Activated naive CD4-positive, alpha-beta T cell treated with anti-CD3 and anti-CD28 coated beads for 36 hours (primary cell): ENCODE measurements around the gene MED12L. TPM values are rescaled to one million over a fixed set of nuclear protein-coding genes. Genes with fewer than 3 reads are reported as not detected.
A peak's percentile ranks its signal among the peaks of the same experiment; 100 is the strongest.

Experiments
- CTCF ChIA-PET: fragments of 350-600 bp; sonication (Branson Sonifier 250); formaldehyde crosslinking; loops from one replicate; lab custom pipeline; 2021; ENCODE audit warnings: antibody characterized with exemption; lab: Charles Lee
- DNase-seq: peaks from one replicate; pipeline ENCODE4 v3.0.0-alpha.2; 2020
- H3K27ac Mint-ChIP-seq: one replicate; pipeline ENCODE4 v1.8.0; 2021; ENCODE audit warnings: mild to moderate bottlenecking, mixed read lengths
- H3K27me3 Mint-ChIP-seq: one replicate; pipeline ENCODE4 v1.8.0; 2021; ENCODE audit warnings: low read depth, mixed read lengths
- H3K36me3 Mint-ChIP-seq: one replicate; pipeline ENCODE4 v1.8.0; 2021; ENCODE audit warnings: low read depth, mixed read lengths
- H3K4me1 Mint-ChIP-seq: one replicate; pipeline ENCODE4 v1.8.0; 2021; ENCODE audit warnings: low read depth, mixed read lengths
- H3K4me3 Mint-ChIP-seq: one replicate; pipeline ENCODE4 v1.8.0; 2021; ENCODE audit warnings: mild to moderate bottlenecking, moderate library complexity, mixed read lengths
- H3K9me3 Mint-ChIP-seq: one replicate; pipeline ENCODE4 v1.8.0; 2021; ENCODE audit warnings: mixed read lengths
- intact Hi-C: fragments of 100-400 bp; cut with micrococcal nuclease; formaldehyde crosslinking; loops from one replicate; pipeline ENCODE4 v1.15.1; 2023
- total RNA-seq, 2 experiments: library from RNA; stranded (reverse); gene quantifications; one replicate each; pipeline ENCODE4 v1.2.3, GENCODE V29; 2021

The MED12L gene
- total RNA-seq, 2 experiments from 2014 or later = 1.4 to 2.0 TPM

DNA sequence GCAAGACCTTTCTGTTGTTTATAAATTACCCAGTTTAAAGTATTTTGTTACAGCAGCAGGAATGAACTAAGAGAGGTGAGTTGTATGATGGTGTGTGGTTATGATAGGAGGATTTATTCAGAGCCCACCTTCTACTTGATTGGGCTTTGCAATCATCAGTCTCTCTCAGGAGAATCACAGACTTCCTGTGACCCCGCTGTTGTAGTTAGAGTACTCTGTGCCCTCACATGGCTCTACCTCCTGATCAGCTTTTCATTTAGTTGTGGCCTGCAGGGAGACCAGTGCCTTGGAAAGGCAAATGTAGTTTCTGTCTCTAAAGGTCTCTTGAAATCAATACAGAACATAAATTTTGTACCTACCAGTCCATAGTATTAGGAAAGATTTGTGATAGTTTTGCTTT lies 200.5 kb downstream of the MED12L start:
- CTCF ChIA-PET = interaction anchor here (0.9 to 3.7 kb wide), 7 partner anchors 19 to 130 kb away, joined by 3 to 39 read pairs (median 4); no protein-coding TSS in a partner anchor
- intact Hi-C loops = no loop called here
- H3K36me3 Mint-ChIP-seq = no peaks in the 10 kb centered on the region
- H3K27me3 Mint-ChIP-seq = no peaks in the 10 kb centered on the region
- no peaks in the 10 kb centered on the region for H3K9me3 Mint-ChIP-seq
- no peak overlapping the region for H3K27ac Mint-ChIP-seq
- H3K4me3 Mint-ChIP-seq = no peak overlapping the region
- H3K4me1 Mint-ChIP-seq = peaks cover 15% of the 10 kb centered on the region
- DNase-seq = no peak

- H3K4me3 Mint-ChIP-seq = no peak overlapping the region
- no peak for DNase-seq
- CTCF ChIA-PET = interaction anchor here (2.1 to 2.8 kb wide), 3 partner anchors 37 to 122 kb away, joined by 14 to 20 read pairs (median 20); no protein-coding TSS in a partner anchor
- H3K36me3 Mint-ChIP-seq = no peaks in the 10 kb centered on the region
- intact Hi-C loops = no loop called here
- no peaks in the 10 kb centered on the region for H3K9me3 Mint-ChIP-seq
- H3K4me1 Mint-ChIP-seq = peaks cover 2% of the 10 kb centered on the region
- no peaks in the 10 kb centered on the region for H3K27me3 Mint-ChIP-seq
- no peak overlapping the region for H3K27ac Mint-ChIP-seq
Observed at GRCh38 chr3:151289445-151289844, 204.0 kb downstream of the MED12L start.

- Mint-ChIP-seq H3K36me3 (no peaks in the 10 kb centered on the region), H3K4me1 (peaks cover 2% of the 10 kb centered on the region), H3K9me3 (no peaks in the 10 kb centered on the region), H3K4me3 (no peak overlapping the region), H3K27ac (no peak overlapping the region), H3K27me3 (peaks cover 2% of the 10 kb centered on the region)
- DNase-seq = no peak
- CTCF ChIA-PET = interaction anchor here (0.7 to 3.8 kb wide), 2 partner anchors 36 to 413 kb away, joined by 3 to 24 read pairs; no protein-coding TSS in a partner anchor
- intact Hi-C loops = loop anchor here (1.0 to 2.0 kb wide), 3 partner anchors 37 to 549 kb away; no protein-coding TSS in a partner anchor
Observed at GRCh38 chr3:151290673-151291072, 205.2 kb downstream of the MED12L start.

DNA sequence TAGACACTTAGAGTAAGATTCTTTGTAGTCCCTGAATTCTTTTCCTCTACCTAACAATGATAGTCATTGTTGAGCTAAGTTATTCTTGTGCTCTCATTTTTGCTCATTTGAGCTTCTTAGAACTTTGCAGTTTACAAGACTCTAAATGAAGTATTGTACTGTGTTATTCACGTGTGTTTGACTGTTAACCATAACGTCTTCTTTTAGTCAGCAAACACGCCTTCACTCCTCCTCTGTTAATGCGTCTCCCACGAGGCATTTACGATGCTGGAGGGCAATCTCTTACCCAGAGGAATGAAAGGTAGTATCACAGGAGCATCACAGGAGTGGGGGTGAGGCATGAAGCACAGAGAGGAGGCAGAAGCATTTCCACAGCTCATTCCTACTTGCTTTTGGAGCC lies 207.7 kb downstream of the MED12L start:
- no peaks in the 10 kb centered on the region for H3K36me3 Mint-ChIP-seq
- H3K9me3 Mint-ChIP-seq = no peaks in the 10 kb centered on the region
- H3K27me3 Mint-ChIP-seq = peaks cover 4% of the 10 kb centered on the region
- peaks cover 2% of the 10 kb centered on the region for H3K4me1 Mint-ChIP-seq
- intact Hi-C loops = no loop called here
- no peak overlapping the region for H3K4me3 Mint-ChIP-seq
- no peak for DNase-seq
- CTCF ChIA-PET = interaction anchor here (0.6 to 3.8 kb wide), 5 partner anchors 12 to 134 kb away, joined by 3 to 24 read pairs (median 3); partner anchors contain the start of gene P2RY14
- H3K27ac Mint-ChIP-seq = no peak overlapping the region

DNA sequence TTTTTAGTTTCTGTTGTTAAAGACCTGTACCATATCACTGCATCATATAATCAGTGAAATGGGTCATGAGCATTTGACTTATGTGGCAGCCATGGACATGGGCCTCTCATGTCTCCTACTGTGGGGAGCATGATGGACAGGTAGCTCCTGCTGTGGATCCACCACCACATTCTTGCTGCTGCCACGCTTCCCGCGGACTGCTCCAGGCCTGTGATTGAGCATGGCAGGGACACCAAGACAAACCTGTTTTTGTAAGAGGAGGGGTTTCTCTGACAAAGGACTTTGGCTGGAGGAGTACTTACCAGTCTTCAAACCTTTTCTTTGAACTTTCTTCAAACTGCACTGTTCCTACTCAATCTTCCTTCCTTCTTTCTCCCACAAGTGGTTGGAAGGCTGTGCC lies 210.8 kb downstream of the MED12L start:
- intact Hi-C loops = no loop called here
- Mint-ChIP-seq H3K27me3 (peaks cover 13% of the 10 kb centered on the region), H3K4me3 (no peak overlapping the region), H3K4me1 (peaks cover under 1% of the 10 kb centered on the region), H3K9me3 (no peaks in the 10 kb centered on the region), H3K36me3 (no peaks in the 10 kb centered on the region), H3K27ac (no peak overlapping the region)
- no peak for DNase-seq
- CTCF ChIA-PET = no interaction called here

- intact Hi-C loops = no loop called here
- CTCF ChIA-PET = interaction anchor here (0.7 kb wide), 1 partner anchor 129 kb away, joined by 3 read pairs; no protein-coding TSS in a partner anchor
Observed at GRCh38 chr3:151297429-151297828, 212.0 kb downstream of the MED12L start.

GRCh38 chr3:151299006-151299405 lies 213.5 kb downstream of the MED12L start:
- Mint-ChIP-seq H3K4me1 (peaks cover 14% of the 10 kb centered on the region), H3K9me3 (no peaks in the 10 kb centered on the region), H3K4me3 (no peak overlapping the region), H3K27me3 (peaks cover 27% of the 10 kb centered on the region), H3K36me3 (no peaks in the 10 kb centered on the region), H3K27ac (no peak overlapping the region)
- intact Hi-C loops = no loop called here
- DNase-seq = no peak
- CTCF ChIA-PET = interaction anchor here (0.7 to 2.1 kb wide), 2 partner anchors 16 to 131 kb away, joined by 3 to 4 read pairs; no protein-coding TSS in a partner anchor

More at GRCh38 chr3:151297429-151297828, 212.0 kb downstream of the MED12L start:
- Mint-ChIP-seq H3K4me3 (no peak overlapping the region), H3K27ac (no peak overlapping the region), H3K4me1 (peaks cover 10% of the 10 kb centered on the region), H3K27me3 (peaks cover 15% of the 10 kb centered on the region), H3K36me3 (no peaks in the 10 kb centered on the region), H3K9me3 (no peaks in the 10 kb centered on the region)
- DNase-seq = no peak

GRCh38 chr3:151300539-151300938 lies 215.1 kb downstream of the MED12L start:
- Mint-ChIP-seq H3K27ac (no peak overlapping the region), H3K4me3 (no peak overlapping the region), H3K9me3 (no peaks in the 10 kb centered on the region), H3K36me3 (no peaks in the 10 kb centered on the region), H3K4me1 (peaks cover 25% of the 10 kb centered on the region), H3K27me3 (peaks cover 26% of the 10 kb centered on the region)
- CTCF ChIA-PET = interaction anchor here (0.6 to 2.1 kb wide), 6 partner anchors 18 to 628 kb away, joined by 3 to 4 read pairs (median 4); no protein-coding TSS in a partner anchor
- intact Hi-C loops = loop anchor here (10.0 kb wide), 1 partner anchor 536 kb away; the partner anchor contains the start of gene SIAH2
- DNase-seq = no peak

GRCh38 chr3:151301787-151302186 lies 216.3 kb downstream of the MED12L start:
- Mint-ChIP-seq H3K36me3 (no peaks in the 10 kb centered on the region), H3K4me3 (no peak overlapping the region), H3K27me3 (peaks cover 26% of the 10 kb centered on the region), H3K9me3 (no peaks in the 10 kb centered on the region), H3K4me1 (peaks cover 38% of the 10 kb centered on the region), H3K27ac (no peak overlapping the region)
- CTCF ChIA-PET = interaction anchor here (1.2 kb wide), 1 partner anchor 96 kb away, joined by 3 read pairs; no protein-coding TSS in a partner anchor
- intact Hi-C loops = loop anchor here (10.0 kb wide), 1 partner anchor 537 kb away; the partner anchor contains the start of gene SIAH2
- no peak for DNase-seq

- Mint-ChIP-seq H3K27ac (no peak overlapping the region), H3K4me1 (peaks cover 56% of the 10 kb centered on the region), H3K9me3 (no peaks in the 10 kb centered on the region), H3K36me3 (no peaks in the 10 kb centered on the region), H3K4me3 (no peak overlapping the region), H3K27me3 (peaks cover 24% of the 10 kb centered on the region)
- CTCF ChIA-PET = interaction anchor here (0.7 to 5.2 kb wide), 5 partner anchors 11 to 163 kb away, joined by 3 to 35 read pairs (median 3); partner anchors contain the start of gene GPR171
- intact Hi-C loops = loop anchor here (2.0 to 10.0 kb wide), 3 partner anchors 17 to 565 kb away; partner anchors contain the start of gene SIAH2
- no peak for DNase-seq
Observed at GRCh38 chr3:151303751-151304150, 218.3 kb downstream of the MED12L start.

GRCh38 chr3:151305060-151305774 lies 219.8 kb downstream of the MED12L start:
- no peak overlapping the region for H3K4me3 Mint-ChIP-seq

GRCh38 chr3:151305775-151306151 lies 220.3 kb downstream of the MED12L start:
- Mint-ChIP-seq H3K27me3 (peaks cover 16% of the 10 kb centered on the region), H3K27ac (peak overlapping the region; percentile 38), H3K4me3 (no peak overlapping the region), H3K36me3 (no peaks in the 10 kb centered on the region), H3K9me3 (no peaks in the 10 kb centered on the region), H3K4me1 (peaks cover 59% of the 10 kb centered on the region)
- intact Hi-C loops = loop anchor here (1.0 to 10.0 kb wide), 9 partner anchors 11 to 1856 kb away; partner anchors contain the start of genes GPR87, P2RY14 and SIAH2
- DNase-seq = no peak
- CTCF ChIA-PET = interaction anchor here (0.6 to 5.2 kb wide), 11 partner anchors 11 to 865 kb away, joined by 3 to 35 read pairs (median 5); partner anchors contain the start of gene GPR87

More at GRCh38 chr3:151305060-151305774, 219.8 kb downstream of the MED12L start:
- Mint-ChIP-seq H3K27me3 (peaks cover 18% of the 10 kb centered on the region), H3K9me3 (no peaks in the 10 kb centered on the region), H3K36me3 (no peaks in the 10 kb centered on the region), H3K4me1 (peaks cover 59% of the 10 kb centered on the region), H3K27ac (no peak overlapping the region)
- intact Hi-C loops = loop anchor here (1.0 to 10.0 kb wide), 9 partner anchors 11 to 1856 kb away; partner anchors contain the start of genes GPR87, P2RY14 and SIAH2
- CTCF ChIA-PET = interaction anchor here (0.5 to 5.2 kb wide), 17 partner anchors 11 to 1086 kb away, joined by 3 to 35 read pairs (median 4); partner anchors contain the start of genes GPR171 and GPR87
- DNase-seq = peak; percentile 37
